Effector memory CD4-positive, alpha-beta T cell (primary cell): Measurements from ENCODE around the gene LIN52.
"Not testable (repeated sequence)": the region's sequence is repeated elsewhere in the genome, so short reads cannot be mapped to it uniquely, and the experiment has no call there.

Experiments used
- DNase-seq, 3 donors: peaks; one replicate each; pipeline ENCODE4 v3.0.0-alpha.2; 2020
- H3K27ac ChIP-seq: 2 replicates; pipeline ENCODE4 v1.7.0; 2013; ENCODE audit warnings: mild to moderate bottlenecking, low read length, moderate library complexity; ENCODE audit not compliant: insufficient read depth, poor library complexity, severe bottlenecking
- H3K27me3 ChIP-seq: replicated peaks from 2 replicates; pipeline ENCODE4 v1.7.0; 2013; ENCODE audit warnings: mild to moderate bottlenecking, low read length; ENCODE audit not compliant: insufficient read depth, control insufficient read depth, poor library complexity, severe bottlenecking
- H3K36me3 ChIP-seq: 2 replicates; pipeline ENCODE4 v1.7.0; 2013; ENCODE audit warnings: mild to moderate bottlenecking, low read length, moderate library complexity; ENCODE audit not compliant: control insufficient read depth, insufficient read depth
- H3K4me1 ChIP-seq: 2 replicates; pipeline ENCODE4 v1.7.0; 2013; ENCODE audit warnings: low read length, mild to moderate bottlenecking; ENCODE audit not compliant: control insufficient read depth, insufficient read depth, poor library complexity, severe bottlenecking
- H3K4me3 ChIP-seq: 2 replicates; pipeline ENCODE4 v1.7.0; 2013; ENCODE audit warnings: low read length, low read depth, mild to moderate bottlenecking; ENCODE audit not compliant: insufficient read depth, poor library complexity, severe bottlenecking
- H3K9me3 ChIP-seq: 2 replicates; pipeline ENCODE4 v1.7.0; 2013; ENCODE audit warnings: mild to moderate bottlenecking, low read length, moderate library complexity; ENCODE audit not compliant: control insufficient read depth

The LIN52 gene

DNA sequence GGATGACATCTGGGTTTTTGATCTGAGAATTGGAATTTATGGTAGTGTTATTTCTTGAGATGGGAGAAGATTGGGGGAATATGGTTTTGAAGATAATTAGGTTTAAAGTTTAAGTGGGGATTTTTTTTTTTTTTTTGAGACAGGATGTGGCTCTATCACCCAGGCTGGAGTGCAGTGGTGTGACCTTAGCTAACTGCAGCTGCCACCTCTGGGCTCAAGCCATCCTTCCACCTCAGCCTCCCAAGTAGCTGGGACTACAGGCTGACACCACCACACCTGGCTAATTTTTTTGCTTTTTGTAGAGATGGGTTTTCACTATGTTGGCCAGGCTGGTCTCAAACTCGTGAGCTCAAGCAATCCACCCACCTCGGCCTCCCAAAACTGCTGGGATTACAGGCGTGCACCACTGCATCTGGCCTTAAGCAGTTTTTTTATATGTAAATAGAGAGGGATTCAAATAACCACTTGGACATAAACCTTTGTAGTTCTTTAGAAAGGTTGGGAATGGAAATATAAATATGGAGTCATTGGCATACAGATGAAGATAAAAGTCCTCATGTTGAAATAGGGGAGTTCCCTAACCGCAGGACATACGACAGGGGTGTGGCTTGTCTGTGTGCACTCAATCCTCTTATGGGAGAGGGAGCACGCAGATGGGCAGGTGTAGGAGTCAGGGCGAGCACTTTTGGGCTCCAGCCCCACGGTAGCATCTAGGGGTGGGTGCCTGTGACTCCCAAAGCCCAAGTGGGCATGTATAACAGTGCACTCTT, 4.7 kb downstream of the LIN52 start:
- DNase-seq: no peak
- H3K36me3 ChIP-seq: no peaks in the 10 kb centered on the region
- no peak overlapping the region for H3K4me3 ChIP-seq
- H3K4me1 ChIP-seq: peaks cover 5% of the 10 kb centered on the region
- no peaks in the 10 kb centered on the region for H3K27me3 ChIP-seq
- H3K27ac ChIP-seq: no peak overlapping the region
- no peaks in the 10 kb centered on the region for H3K9me3 ChIP-seq

GRCh38 chr14:74105381-74105780, 20.6 kb downstream of the LIN52 start:
- H3K27ac ChIP-seq: no peak overlapping the region
- H3K9me3 ChIP-seq: no peaks in the 10 kb centered on the region

GRCh38 chr14:74109369-74109768, 24.6 kb downstream of the LIN52 start:
- no peak overlapping the region for H3K27ac ChIP-seq
- no peaks in the 10 kb centered on the region for H3K9me3 ChIP-seq
- H3K36me3 ChIP-seq: peaks cover 5% of the 10 kb centered on the region
- no peak for DNase-seq
- H3K4me1 ChIP-seq: no peaks in the 10 kb centered on the region
- H3K4me3 ChIP-seq: no peak overlapping the region
- H3K27me3 ChIP-seq: no peaks in the 10 kb centered on the region

More at GRCh38 chr14:74105381-74105780, 20.6 kb downstream of the LIN52 start:
- Histone ChIP-seq H3K36me3 (peaks cover 5% of the 10 kb centered on the region), H3K4me3 (no peak overlapping the region), H3K4me1 (no peaks in the 10 kb centered on the region), H3K27me3 (no peaks in the 10 kb centered on the region)
- no peak for DNase-seq

DNA sequence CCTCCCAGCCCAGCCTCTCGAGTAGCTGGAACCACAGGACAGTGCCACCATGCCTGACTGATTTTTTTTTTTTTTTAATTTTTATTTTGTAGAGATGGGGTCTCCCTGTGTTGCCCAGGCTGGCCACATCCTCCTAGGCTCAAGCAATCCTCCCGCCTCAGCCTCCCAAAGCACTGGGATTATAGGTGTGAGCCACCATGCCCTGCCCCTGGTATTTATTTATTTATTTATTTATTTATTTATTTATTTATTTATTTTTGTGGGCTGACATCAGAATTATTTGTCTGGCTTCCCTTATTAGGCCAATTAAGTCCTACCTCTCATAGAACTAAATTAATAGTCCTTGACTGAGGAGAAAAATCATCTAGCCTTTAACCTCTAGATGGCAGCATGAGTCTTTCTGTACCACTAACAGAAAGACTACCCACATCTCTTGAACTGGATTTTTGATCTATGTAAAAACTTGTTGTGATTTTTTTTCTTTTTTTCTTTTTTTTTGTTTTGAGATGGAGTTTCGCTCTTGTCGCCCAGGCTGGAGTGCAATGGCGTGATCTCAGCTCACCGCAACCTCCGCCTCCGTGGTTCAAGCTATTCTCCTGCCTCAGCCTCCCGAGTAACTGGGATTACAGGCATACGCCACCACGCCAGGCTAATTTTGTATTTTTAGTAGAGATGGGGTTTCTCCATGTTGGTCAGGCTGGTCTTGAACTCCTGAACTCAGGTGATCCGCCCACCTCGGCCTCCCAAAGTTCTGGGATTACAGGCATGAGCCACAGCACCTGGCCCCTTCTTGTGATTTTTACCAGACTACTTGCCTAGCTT, 26.9 kb downstream of the LIN52 start:
- H3K36me3 ChIP-seq, H3K9me3 ChIP-seq, H3K27me3 ChIP-seq, H3K4me3 ChIP-seq, DNase-seq, H3K27ac ChIP-seq, H3K4me1 ChIP-seq: not testable (repeated sequence)

DNA sequence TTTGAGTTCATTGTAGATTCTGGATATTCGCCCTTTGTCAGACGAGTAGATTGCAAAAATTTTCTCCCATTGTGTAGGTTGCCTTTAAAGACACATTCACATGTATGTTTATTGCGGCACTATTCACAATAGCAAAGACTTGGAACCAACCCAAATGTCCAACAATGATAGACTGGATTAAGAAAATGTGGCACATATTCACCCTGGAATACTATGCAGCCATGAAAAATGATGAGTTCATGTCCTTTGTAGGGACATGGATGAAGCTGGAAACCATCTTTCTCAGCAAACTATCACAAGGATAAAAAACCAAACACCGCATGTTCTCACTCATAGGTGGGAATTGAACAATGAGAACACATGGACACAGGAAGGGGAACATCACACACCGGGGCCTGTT, 40.7 kb downstream of the LIN52 start:
- H3K36me3 ChIP-seq: not testable (repeated sequence)

DNA sequence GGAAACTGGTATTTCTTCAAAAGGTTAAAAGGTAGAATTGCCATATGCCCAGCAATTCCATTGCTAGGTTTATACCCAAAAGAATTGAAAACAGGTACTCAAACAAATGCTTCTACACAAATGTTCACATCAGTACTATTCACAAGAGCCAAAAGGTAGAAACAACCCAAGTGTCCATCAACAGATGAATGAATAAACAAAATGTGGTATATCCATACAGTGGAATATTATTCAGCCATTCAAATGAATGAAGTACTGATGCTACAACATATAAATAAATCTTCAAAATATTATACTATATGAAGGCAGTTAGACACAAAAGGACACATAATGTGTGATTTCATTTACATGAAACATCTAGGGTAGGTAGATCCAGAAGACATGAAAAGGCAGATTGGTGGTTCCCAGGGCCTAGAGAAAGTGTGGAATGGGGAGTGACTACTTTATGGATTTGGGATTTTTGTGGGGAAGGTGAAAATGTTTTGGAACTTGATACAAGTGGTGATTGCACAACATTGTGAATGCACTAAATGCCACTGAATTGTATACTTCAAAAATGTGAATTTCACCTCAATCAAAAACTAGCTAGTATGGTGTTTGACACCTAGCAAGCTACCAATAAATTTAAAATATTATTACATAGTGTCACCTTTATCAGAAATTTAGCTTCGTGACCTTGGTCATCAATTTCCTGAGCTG, 41.7 kb downstream of the LIN52 start:
- H3K36me3 ChIP-seq: no peaks in the 10 kb centered on the region
- no peak for DNase-seq
- H3K27me3 ChIP-seq: no peaks in the 10 kb centered on the region
- H3K4me3 ChIP-seq: no peak overlapping the region
- H3K4me1 ChIP-seq: no peaks in the 10 kb centered on the region
- no peak overlapping the region for H3K27ac ChIP-seq
- H3K9me3 ChIP-seq: no peaks in the 10 kb centered on the region

More for the DNA sequence above, 40.7 kb downstream of the LIN52 start:
- not testable (repeated sequence) for DNase-seq, H3K27me3 ChIP-seq, H3K4me1 ChIP-seq, H3K27ac ChIP-seq, H3K9me3 ChIP-seq, H3K4me3 ChIP-seq

DNA sequence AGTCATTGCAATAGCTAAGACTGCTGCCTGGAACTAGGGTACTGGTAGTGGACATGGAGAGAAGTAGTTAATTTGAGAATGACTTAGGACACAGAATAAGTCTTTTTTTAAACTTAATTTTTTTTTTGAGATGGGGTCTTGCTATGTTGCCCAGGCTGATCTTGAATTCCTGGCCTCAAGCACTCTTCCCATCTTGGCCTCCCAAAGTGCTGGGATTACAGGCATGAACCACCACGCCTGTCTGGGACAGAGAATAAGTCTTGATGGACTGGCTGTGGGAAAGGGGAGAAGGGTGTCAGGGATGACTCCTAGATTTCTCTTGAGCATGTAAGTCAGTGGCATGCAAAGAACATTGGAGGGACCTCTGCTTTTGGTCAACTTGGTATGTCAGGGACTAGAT, 42.9 kb downstream of the LIN52 start:
- Histone ChIP-seq H3K9me3 (no peaks in the 10 kb centered on the region), H3K27me3 (no peaks in the 10 kb centered on the region), H3K36me3 (no peaks in the 10 kb centered on the region), H3K4me1 (no peaks in the 10 kb centered on the region), H3K27ac (no peak overlapping the region), H3K4me3 (no peak overlapping the region)
- no peak for DNase-seq

DNA sequence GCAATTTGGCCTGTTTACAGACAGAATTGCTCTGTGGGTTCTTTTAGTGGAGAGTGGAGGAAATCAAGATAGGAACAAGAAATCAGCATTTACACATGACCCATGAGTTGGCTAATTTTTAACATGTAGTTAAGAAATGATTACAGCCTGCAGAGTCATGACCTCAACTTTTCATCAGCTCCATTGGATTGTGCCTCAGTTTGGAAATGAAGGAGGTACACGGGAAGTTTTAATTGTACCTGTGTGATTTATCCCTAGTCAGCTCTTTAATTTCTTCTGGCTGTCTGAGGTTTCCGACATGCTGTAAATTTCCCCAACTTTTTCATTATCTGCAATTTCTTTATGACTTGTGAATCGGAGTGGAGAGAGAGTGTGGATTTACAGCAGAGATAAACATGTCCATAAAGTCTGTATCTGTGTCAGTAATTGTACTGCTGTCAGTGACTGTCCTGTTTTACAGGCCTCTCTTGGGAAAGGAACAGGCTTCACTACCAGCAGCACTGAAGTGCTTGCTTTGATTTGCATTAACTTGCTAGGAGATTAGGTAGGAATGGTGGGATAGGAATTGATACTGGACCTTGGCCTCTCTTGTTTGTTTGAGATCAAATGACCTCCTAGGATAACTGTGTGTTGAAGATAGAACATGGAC, 49.2 kb downstream of the LIN52 start:
- no peak overlapping the region for H3K27ac ChIP-seq
- DNase-seq: no peak

GRCh38 chr14:74134484-74134883, 49.7 kb downstream of the LIN52 start:
- H3K27me3 ChIP-seq: no peaks in the 10 kb centered on the region
- DNase-seq: no peak
- no peaks in the 10 kb centered on the region for H3K4me1 ChIP-seq
- no peak overlapping the region for H3K27ac ChIP-seq
- no peaks in the 10 kb centered on the region for H3K36me3 ChIP-seq
- H3K4me3 ChIP-seq: no peak overlapping the region
- H3K9me3 ChIP-seq: no peaks in the 10 kb centered on the region

More for the DNA sequence above, 49.2 kb downstream of the LIN52 start:
- H3K36me3 ChIP-seq: no peaks in the 10 kb centered on the region
- H3K27me3 ChIP-seq: no peaks in the 10 kb centered on the region
- H3K4me1 ChIP-seq: no peaks in the 10 kb centered on the region
- H3K9me3 ChIP-seq: no peaks in the 10 kb centered on the region
- H3K4me3 ChIP-seq: no peak overlapping the region
